KMS-11 (cell line): ENCODE results near the gene IL1RAPL2.

Experiments used
- H2AFZ ChIP-seq: fragments of 200-600 bp; sonication (generic); 2 replicates; pipeline ENCODE4 v1.6.1; 2016; ENCODE audit warnings: antibody characterized with exemption, mixed run types, low read depth
- H3K27ac ChIP-seq: fragments of 200-600 bp; sonication (generic); 2 replicates; pipeline ENCODE4 v1.6.1; 2016; ENCODE audit warnings: mild to moderate bottlenecking, mixed run types
- H3K27me3 ChIP-seq: fragments of 200-600 bp; sonication (generic); 2 replicates; pipeline ENCODE4 v1.6.1; 2017; ENCODE audit warnings: mild to moderate bottlenecking, low read depth, mixed run types, moderate library complexity; ENCODE audit not compliant: insufficient read depth
- H3K36me3 ChIP-seq: fragments of 200-600 bp; sonication (generic); 2 replicates; pipeline ENCODE4 v1.6.1; 2017; ENCODE audit warnings: mild to moderate bottlenecking, mixed run types; ENCODE audit not compliant: insufficient read depth
- H3K4me1 ChIP-seq: fragments of 200-600 bp; sonication (generic); 2 replicates; pipeline ENCODE4 v1.6.1; 2016; ENCODE audit warnings: mild to moderate bottlenecking, low read depth, mixed run types; ENCODE audit not compliant: poor library complexity, severe bottlenecking
- H3K4me2 ChIP-seq: fragments of 200-600 bp; sonication (generic); 2 replicates; pipeline ENCODE4 v1.7.0; 2016; ENCODE audit warnings: mild to moderate bottlenecking, mixed run types
- H3K4me3 ChIP-seq: fragments of 200-600 bp; sonication (generic); IDR thresholded peaks from 2 replicates; pipeline ENCODE4 v1.6.1; 2017; ENCODE audit warnings: low read depth, low read length, mixed read lengths; ENCODE audit not compliant: insufficient read depth
- H3K79me2 ChIP-seq: fragments of 200-600 bp; sonication (generic); 2 replicates; pipeline ENCODE4 v1.6.1; 2016; ENCODE audit warnings: low read depth, mixed run types; ENCODE audit not compliant: insufficient read depth
- H3K9ac ChIP-seq: fragments of 200-600 bp; sonication (generic); 2 replicates; pipeline ENCODE4 v1.6.1; 2016; ENCODE audit warnings: mild to moderate bottlenecking, mixed run types
- H4K20me1 ChIP-seq: fragments of 200-600 bp; sonication (generic); 2 replicates; pipeline ENCODE4 v1.6.1; 2016; ENCODE audit warnings: mild to moderate bottlenecking, mixed run types; ENCODE audit not compliant: insufficient read depth
- TF ChIP-seq, protein P1 (sequence below): fragments of 200-600 bp; sonication (generic); conservative IDR thresholded peaks from 2 replicates; pipeline ENCODE4 v1.6.1; 2017; ENCODE audit warnings: low read depth, mild to moderate bottlenecking, antibody characterized with exemption, low read length, moderate library complexity, mixed read lengths

The IL1RAPL2 gene

DNA sequence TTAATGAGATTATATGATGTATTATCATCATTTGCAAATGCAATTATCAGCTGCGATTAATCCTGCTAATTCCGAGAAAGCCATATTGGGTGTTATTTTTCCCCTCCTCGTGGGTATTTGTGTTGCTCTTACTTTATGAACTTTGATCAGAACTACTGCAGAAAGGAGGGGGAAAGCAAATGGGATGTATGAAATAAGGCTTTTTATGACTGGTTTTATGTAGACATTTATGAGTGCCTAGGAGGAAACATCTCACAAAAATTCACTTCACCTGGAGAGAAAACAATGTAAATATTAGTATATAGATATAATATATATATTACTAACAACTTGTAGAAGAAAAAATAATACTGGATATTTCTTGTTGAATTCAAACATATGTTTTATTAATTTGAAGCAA, 440.1 kb downstream of the IL1RAPL2 start:
- Histone ChIP-seq H3K27ac (no peak overlapping the region), H3K36me3 (no peaks in the 10 kb centered on the region), H3K4me1 (no peaks in the 10 kb centered on the region), H2AFZ (no peak overlapping the region), H3K79me2 (no peaks in the 10 kb centered on the region), H4K20me1 (no peaks in the 10 kb centered on the region), H3K27me3 (no peaks in the 10 kb centered on the region), H3K4me3 (no peak overlapping the region), H3K9ac (no peak overlapping the region), H3K4me2 (no peak overlapping the region)
- TF ChIP-seq, protein P1, sequence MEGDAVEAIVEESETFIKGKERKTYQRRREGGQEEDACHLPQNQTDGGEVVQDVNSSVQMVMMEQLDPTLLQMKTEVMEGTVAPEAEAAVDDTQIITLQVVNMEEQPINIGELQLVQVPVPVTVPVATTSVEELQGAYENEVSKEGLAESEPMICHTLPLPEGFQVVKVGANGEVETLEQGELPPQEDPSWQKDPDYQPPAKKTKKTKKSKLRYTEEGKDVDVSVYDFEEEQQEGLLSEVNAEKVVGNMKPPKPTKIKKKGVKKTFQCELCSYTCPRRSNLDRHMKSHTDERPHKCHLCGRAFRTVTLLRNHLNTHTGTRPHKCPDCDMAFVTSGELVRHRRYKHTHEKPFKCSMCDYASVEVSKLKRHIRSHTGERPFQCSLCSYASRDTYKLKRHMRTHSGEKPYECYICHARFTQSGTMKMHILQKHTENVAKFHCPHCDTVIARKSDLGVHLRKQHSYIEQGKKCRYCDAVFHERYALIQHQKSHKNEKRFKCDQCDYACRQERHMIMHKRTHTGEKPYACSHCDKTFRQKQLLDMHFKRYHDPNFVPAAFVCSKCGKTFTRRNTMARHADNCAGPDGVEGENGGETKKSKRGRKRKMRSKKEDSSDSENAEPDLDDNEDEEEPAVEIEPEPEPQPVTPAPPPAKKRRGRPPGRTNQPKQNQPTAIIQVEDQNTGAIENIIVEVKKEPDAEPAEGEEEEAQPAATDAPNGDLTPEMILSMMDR, result no peak

DNA sequence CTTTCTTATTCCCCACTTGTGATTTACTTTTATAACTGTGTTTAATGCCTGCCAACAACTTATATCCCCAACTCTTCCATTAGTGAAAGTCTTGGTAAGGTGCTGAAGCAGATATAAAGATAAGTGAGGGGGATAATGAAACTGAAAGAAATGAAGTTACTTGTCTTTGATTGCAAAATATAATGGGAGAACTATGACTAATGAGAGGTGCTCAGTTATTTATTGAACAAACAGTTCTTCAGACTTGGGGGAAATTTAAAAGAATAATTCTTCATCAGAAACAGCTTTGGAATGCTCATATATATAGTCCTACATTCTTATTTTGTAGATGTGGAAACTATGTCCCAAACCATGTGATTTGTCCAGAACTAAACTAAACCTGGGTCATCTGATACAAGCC, 441.0 kb downstream of the IL1RAPL2 start:
- H3K4me2 ChIP-seq, result no peak overlapping the region
- TF ChIP-seq, protein P1, result no peak
- H2AFZ ChIP-seq, result no peak overlapping the region
- H3K27me3 ChIP-seq, result no peaks in the 10 kb centered on the region
- no peak overlapping the region for H3K9ac ChIP-seq
- H3K36me3 ChIP-seq, result no peaks in the 10 kb centered on the region
- no peaks in the 10 kb centered on the region for H4K20me1 ChIP-seq
- H3K4me1 ChIP-seq, result no peaks in the 10 kb centered on the region
- no peaks in the 10 kb centered on the region for H3K79me2 ChIP-seq
- H3K4me3 ChIP-seq, result no peak overlapping the region
- H3K27ac ChIP-seq, result no peak overlapping the region

DNA sequence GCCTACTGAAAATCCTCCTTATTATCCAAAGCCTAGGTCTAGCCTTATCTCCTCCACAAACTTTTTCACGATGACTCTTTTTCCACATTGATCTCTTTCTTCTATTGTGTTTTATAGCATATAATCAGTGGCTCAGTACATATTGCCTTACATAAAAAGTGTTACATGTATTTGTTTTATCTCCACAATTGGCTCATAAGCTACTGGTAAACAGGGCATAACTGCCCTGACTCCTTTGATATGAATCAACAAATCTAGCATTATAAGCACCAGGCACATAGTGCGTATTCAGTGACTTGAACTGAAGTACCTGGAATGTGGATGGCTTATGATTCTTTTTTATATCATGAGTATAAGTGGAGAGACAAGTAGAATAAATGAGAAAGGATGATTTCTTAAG, 447.7 kb downstream of the IL1RAPL2 start:
- TF ChIP-seq, protein P1, result no peak
- no peaks in the 10 kb centered on the region for H3K36me3 ChIP-seq
- H3K79me2 ChIP-seq, result no peaks in the 10 kb centered on the region
- no peaks in the 10 kb centered on the region for H4K20me1 ChIP-seq
- no peak overlapping the region for H3K9ac ChIP-seq
- no peak overlapping the region for H3K27ac ChIP-seq
- no peak overlapping the region for H3K4me2 ChIP-seq
- H3K27me3 ChIP-seq, result no peaks in the 10 kb centered on the region
- H2AFZ ChIP-seq, result no peak overlapping the region
- no peak overlapping the region for H3K4me3 ChIP-seq
- H3K4me1 ChIP-seq, result no peaks in the 10 kb centered on the region

DNA sequence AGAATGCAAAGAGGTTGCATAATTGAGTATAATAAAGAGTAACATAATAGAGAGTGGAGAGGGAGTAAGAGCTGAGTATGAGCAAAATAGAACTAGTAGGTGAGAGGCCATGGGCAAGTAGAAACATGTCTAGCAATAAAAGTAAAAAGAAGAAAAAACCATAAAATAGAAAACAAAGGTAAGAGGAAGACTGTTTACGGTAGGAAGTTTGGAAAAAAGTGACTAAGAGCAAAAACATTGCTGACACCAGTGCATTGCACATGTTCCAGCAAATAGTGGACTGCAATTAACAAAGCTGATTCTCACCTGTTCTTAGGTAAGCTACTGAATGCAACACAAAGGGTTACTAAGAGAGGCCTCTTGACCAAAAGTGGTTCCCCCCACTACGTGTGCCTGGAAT, 451.6 kb downstream of the IL1RAPL2 start:
- H3K9ac ChIP-seq, result no peak overlapping the region
- H3K79me2 ChIP-seq, result no peaks in the 10 kb centered on the region
- H3K27ac ChIP-seq, result no peak overlapping the region
- H3K36me3 ChIP-seq, result no peaks in the 10 kb centered on the region
- no peaks in the 10 kb centered on the region for H3K4me1 ChIP-seq
- H4K20me1 ChIP-seq, result no peaks in the 10 kb centered on the region
- H2AFZ ChIP-seq, result no peak overlapping the region
- no peaks in the 10 kb centered on the region for H3K27me3 ChIP-seq
- H3K4me2 ChIP-seq, result no peak overlapping the region
- TF ChIP-seq, protein P1, result no peak
- H3K4me3 ChIP-seq, result no peak overlapping the region
